ENCODE results near the gene GABRB2.
"Not testable (repeated sequence)": the region's sequence is repeated elsewhere in the genome, so short reads cannot be mapped to it uniquely, and the experiment has no call there.

Gene GABRB2

DNA sequence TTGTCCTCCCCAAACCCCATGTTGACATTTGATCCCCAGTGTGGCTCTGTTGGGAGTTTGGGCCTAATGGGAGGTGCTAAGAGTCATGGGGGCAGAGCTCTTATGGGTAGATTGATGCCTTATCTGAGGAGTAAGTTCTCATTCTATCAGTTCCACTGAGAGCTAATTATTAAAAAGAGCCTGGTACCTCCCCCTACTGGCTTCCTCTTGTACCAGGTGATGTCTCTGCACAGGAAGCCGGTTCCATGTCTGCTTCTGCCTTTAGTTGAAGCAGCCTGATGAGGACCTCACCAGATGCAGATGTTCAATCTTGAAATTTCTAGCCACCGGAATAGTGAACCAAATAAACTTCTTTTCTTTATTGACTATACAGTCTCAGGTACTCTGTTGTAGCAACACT is 10.8 kb downstream of the GABRB2 start:
- TF ChIP-seq, protein P1, sequence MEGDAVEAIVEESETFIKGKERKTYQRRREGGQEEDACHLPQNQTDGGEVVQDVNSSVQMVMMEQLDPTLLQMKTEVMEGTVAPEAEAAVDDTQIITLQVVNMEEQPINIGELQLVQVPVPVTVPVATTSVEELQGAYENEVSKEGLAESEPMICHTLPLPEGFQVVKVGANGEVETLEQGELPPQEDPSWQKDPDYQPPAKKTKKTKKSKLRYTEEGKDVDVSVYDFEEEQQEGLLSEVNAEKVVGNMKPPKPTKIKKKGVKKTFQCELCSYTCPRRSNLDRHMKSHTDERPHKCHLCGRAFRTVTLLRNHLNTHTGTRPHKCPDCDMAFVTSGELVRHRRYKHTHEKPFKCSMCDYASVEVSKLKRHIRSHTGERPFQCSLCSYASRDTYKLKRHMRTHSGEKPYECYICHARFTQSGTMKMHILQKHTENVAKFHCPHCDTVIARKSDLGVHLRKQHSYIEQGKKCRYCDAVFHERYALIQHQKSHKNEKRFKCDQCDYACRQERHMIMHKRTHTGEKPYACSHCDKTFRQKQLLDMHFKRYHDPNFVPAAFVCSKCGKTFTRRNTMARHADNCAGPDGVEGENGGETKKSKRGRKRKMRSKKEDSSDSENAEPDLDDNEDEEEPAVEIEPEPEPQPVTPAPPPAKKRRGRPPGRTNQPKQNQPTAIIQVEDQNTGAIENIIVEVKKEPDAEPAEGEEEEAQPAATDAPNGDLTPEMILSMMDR (conservative IDR thresholded peaks at IDR 0.05): peak; percentile 50
- TF ChIP-seq ZFX (IDR thresholded peaks at IDR 0.05): no peak

DNA sequence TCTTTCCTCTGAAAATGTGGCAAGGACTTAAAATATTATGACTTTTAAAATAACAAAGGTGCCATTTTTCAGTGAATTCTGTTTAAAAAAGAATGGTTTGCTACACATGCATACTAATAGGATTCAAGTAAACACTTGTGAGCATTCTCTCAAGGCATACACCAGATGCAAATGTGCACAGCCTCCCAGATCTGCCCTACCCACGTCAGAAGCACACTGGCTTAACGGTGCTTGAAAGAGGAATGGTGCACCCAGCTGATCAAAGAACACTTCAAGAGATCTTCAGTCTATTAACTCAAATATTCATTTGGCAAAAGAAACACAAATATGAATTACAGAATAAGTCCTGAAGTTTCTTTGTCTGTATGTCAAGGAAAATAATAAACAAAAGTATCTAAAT is 15.8 kb downstream of the GABRB2 start:
- H3K27ac ChIP-seq: no peak overlapping the region
- TF ChIP-seq, protein P1 (conservative IDR thresholded peaks at IDR 0.05): no peak
- TF ChIP-seq ZFX (IDR thresholded peaks at IDR 0.05): no peak

More for the DNA sequence above, 10.8 kb downstream of the GABRB2 start:
- no peak overlapping the region for H3K27ac ChIP-seq

GRCh38 chr5:161513942-161514341 is 32.6 kb downstream of the GABRB2 start:
- no peak overlapping the region for H3K27ac ChIP-seq
- TF ChIP-seq, protein P1 (conservative IDR thresholded peaks at IDR 0.05): no peak
- TF ChIP-seq ZFX (IDR thresholded peaks at IDR 0.05): no peak

DNA sequence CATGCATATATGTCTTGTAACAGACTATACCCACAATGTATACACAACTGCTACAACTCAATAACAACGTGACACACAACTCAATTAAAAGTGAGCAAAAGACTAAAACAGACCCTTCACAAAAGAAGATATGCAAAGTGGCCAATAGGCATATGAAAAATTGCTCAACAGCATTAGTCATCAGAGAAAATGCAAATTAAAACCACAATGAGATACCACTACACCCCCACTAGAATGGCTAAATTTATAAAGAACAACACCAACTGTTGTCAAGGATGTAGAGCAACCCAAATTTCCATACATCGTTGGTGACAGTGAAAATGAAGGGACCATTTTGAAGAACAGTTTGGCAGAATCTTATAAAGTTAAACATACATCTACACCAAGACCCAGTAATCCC is 38.9 kb downstream of the GABRB2 start:
- TF ChIP-seq, protein P1 (conservative IDR thresholded peaks at IDR 0.05): no peak
- no peak for TF ChIP-seq ZFX (IDR thresholded peaks at IDR 0.05)
- H3K27ac ChIP-seq: no peak overlapping the region

- H3K27ac ChIP-seq: not testable (repeated sequence)
These were observed 41.4 kb downstream of the GABRB2 start for GRCh38 chr5:161505160-161505559.

DNA sequence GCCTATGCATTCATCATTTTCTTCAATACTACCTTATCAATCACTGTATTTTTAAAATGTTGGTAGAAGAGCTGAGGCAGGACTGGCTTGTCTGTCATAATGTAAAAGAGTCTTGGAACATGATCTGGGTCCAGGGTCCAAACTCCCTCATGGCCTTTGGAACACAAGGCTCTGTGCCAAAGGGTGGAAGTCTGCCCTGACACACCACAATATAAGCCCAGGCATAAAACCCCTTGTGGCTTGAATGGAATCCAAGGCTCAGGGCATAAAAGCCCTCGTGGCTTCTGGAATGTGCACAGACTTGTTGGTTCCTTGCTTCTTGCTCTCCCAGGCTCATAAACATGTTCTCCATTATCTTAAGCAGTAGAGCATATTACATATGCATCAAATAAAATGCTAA is 48.0 kb downstream of the GABRB2 start:
- no peak overlapping the region for H3K27ac ChIP-seq
- TF ChIP-seq ZFX (IDR thresholded peaks at IDR 0.05): no peak
- TF ChIP-seq, protein P1 (conservative IDR thresholded peaks at IDR 0.05): no peak

GRCh38 chr5:161483721-161484120 is 62.8 kb downstream of the GABRB2 start:
- TF ChIP-seq ZFX (IDR thresholded peaks at IDR 0.05): no peak
- TF ChIP-seq, protein P1 (conservative IDR thresholded peaks at IDR 0.05): no peak
- H3K27ac ChIP-seq: no peak overlapping the region

- TF ChIP-seq, protein P1 (conservative IDR thresholded peaks at IDR 0.05): no peak
- TF ChIP-seq ZFX (IDR thresholded peaks at IDR 0.05): no peak
- H3K27ac ChIP-seq: no peak overlapping the region
These were observed 64.6 kb downstream of the GABRB2 start for GRCh38 chr5:161481922-161482321.
